Mucosa of descending colon (tissue), 3 donors: ENCODE results near the gene CEBPZ. TPM values are rescaled to one million over a fixed set of nuclear protein-coding genes. Genes with fewer than 3 reads are reported as not detected.
"Not testable (repeated sequence)": the region's sequence is repeated elsewhere in the genome, so short reads cannot be mapped to it uniquely, and the experiment has no call there.

ENCODE experiments used
- ATAC-seq: fragments of 200-7000 bp; cut with Tn5 transposase; one replicate; pipeline ENCODE4 v1.9.1; 2020; ENCODE audit warnings: mild to moderate bottlenecking, moderate library complexity
- DNase-seq, 3 donors: peaks; one replicate each; pipeline ENCODE4 v3.0.0-alpha.2; 2020
- H3K36me3 ChIP-seq: fragments of 200-600 bp; one replicate; pipeline ENCODE4 v1.8.0; 2021; ENCODE audit warnings: low read depth, mild to moderate bottlenecking
- H3K4me1 ChIP-seq: fragments of 200-600 bp; one replicate; pipeline ENCODE4 v1.8.0; 2021; ENCODE audit warnings: low read depth, mild to moderate bottlenecking
- H3K4me3 ChIP-seq: fragments of 200-600 bp; one replicate; pipeline ENCODE4 v1.8.0; 2021; ENCODE audit warnings: mild to moderate bottlenecking
- H3K9me3 ChIP-seq: fragments of 200-600 bp; one replicate; pipeline ENCODE4 v1.8.0; 2021; ENCODE audit warnings: mild to moderate bottlenecking
- CTCF ChIP-seq: fragments of 200-600 bp; IDR thresholded peaks from one replicate; pipeline ENCODE4 v1.8.0; 2022; ENCODE audit warnings: antibody characterized with exemption, mild to moderate bottlenecking
- intact Hi-C, 2 donors: fragments of 100-400 bp; cut with DNase I in 1 of 2; cut with micrococcal nuclease in 1 of 2; formaldehyde crosslinking; loops; one replicate each; pipeline versions ENCODE4 v1.11.0 to v1.11.1; 2022; cut with DNase I, micrococcal nuclease
- total RNA-seq, 3 donors: library from RNA; stranded (reverse); fragmentation: NEBNext Ultra II Directional in 2 of 3; extraction: Animal tissue kit (Norgen Biotek cat#: 25700) in 2 of 3; gene quantifications; one replicate each; pipeline versions ENCODE4 v1.2.1 to v1.2.4, GENCODE V29; 2021 to 2023
- donor health status: DM: no; HTN: no; CAD: no; lungs with moderate emphysema.
- donor health status: DM: no; HTN: no; CAD: no.
- donor health status: DM: no; HTN: yes; CAD: no.

Gene CEBPZ
- total RNA-seq, 3 donors from 2014 or later, result 30.8 to 51.5 (median 32.8) TPM

- H3K9me3 ChIP-seq, result no peaks in the 10 kb centered on the region
- H3K36me3 ChIP-seq, result no peaks in the 10 kb centered on the region
- intact Hi-C loops, result no loop called here
- peak in 1 of 3 donors; percentile 13 for DNase-seq
- peaks cover 25% of the 10 kb centered on the region for H3K4me1 ChIP-seq
- peak overlapping the region; percentile 65 for H3K4me3 ChIP-seq
- no peak for TF ChIP-seq CTCF
- peak; percentile 25 for ATAC-seq
Observed at GRCh38 chr2:37230581-37230980, 815 bp downstream of the CEBPZ start.

GRCh38 chr2:37228788-37229187 lies 2.6 kb downstream of the CEBPZ start:
- intact Hi-C loops, result no loop called here
- ATAC-seq, result no peak
- H3K4me3 ChIP-seq, result no peak overlapping the region
- H3K4me1 ChIP-seq, result peaks cover 25% of the 10 kb centered on the region
- H3K9me3 ChIP-seq, result no peaks in the 10 kb centered on the region
- no peaks in the 10 kb centered on the region for H3K36me3 ChIP-seq
- TF ChIP-seq CTCF, result no peak
- no peak for DNase-seq

- no peaks in the 10 kb centered on the region for H3K36me3 ChIP-seq
- DNase-seq (no peak), ATAC-seq (no peak)
- TF ChIP-seq CTCF, result no peak
- peaks cover 17% of the 10 kb centered on the region for H3K4me1 ChIP-seq
- no peak overlapping the region for H3K4me3 ChIP-seq
- intact Hi-C loops, result no loop called here
- H3K9me3 ChIP-seq, result no peaks in the 10 kb centered on the region
Observed at GRCh38 chr2:37226863-37227262, 4.5 kb downstream of the CEBPZ start.

GRCh38 chr2:37225129-37225528 lies 6.3 kb downstream of the CEBPZ start:
- H3K9me3 ChIP-seq, H3K36me3 ChIP-seq, DNase-seq, ATAC-seq, intact Hi-C loops, H3K4me3 ChIP-seq: not testable (repeated sequence)
- H3K4me1 ChIP-seq, result peaks cover 12% of the 10 kb centered on the region

GRCh38 chr2:37224063-37224462 lies 7.3 kb downstream of the CEBPZ start:
- intact Hi-C loops, result no loop called here
- no peak for ATAC-seq
- H3K36me3 ChIP-seq, result no peaks in the 10 kb centered on the region

GRCh38 chr2:37223131-37223530 lies 8.3 kb downstream of the CEBPZ start:
- H3K4me1 ChIP-seq, result no peaks in the 10 kb centered on the region
- ATAC-seq, result no peak
- no peak for TF ChIP-seq CTCF
- intact Hi-C loops, result no loop called here
- no peaks in the 10 kb centered on the region for H3K36me3 ChIP-seq
- no peak overlapping the region for H3K4me3 ChIP-seq
- no peaks in the 10 kb centered on the region for H3K9me3 ChIP-seq
- no peak for DNase-seq

More at GRCh38 chr2:37224063-37224462, 7.3 kb downstream of the CEBPZ start:
- Histone ChIP-seq H3K4me1 (peaks cover 1% of the 10 kb centered on the region), H3K9me3 (no peaks in the 10 kb centered on the region), H3K4me3 (no peak overlapping the region)
- no peak for TF ChIP-seq CTCF
- DNase-seq, result no peak
